IPS DF 19.7 (cell line): Measurements from ENCODE around the gene TSR1.

Source experiments
- DNase-seq: peaks from one replicate; pipeline ENCODE4 v3.0.0-alpha.2; 2013; ENCODE audit warnings: low read depth, low spot score

The TSR1 gene

GRCh38 chr17:2336215-2336851 is at the start of gene TSR1:
Gene TSR1, minus strand, starts transcription at chr17:2336457. Its CDS starts 30 bp downstream, at chr17:2336427.
- DNase-seq = peak; percentile 54

- no peak for DNase-seq
These were observed 49.3 kb upstream of the TSR1 start for GRCh38 chr17:2385240-2386210.

- no peak for DNase-seq
These were observed 48.3 kb upstream of the TSR1 start for GRCh38 chr17:2384439-2385127.

- no peak for DNase-seq
These were observed 47.4 kb upstream of the TSR1 start for GRCh38 chr17:2383628-2384167.

GRCh38 chr17:2380950-2381649 is 44.8 kb upstream of the TSR1 start:
- no peak for DNase-seq

- no peak for DNase-seq
These were observed 44.1 kb upstream of the TSR1 start for GRCh38 chr17:2380226-2380922.

- no peak for DNase-seq
These were observed 43.4 kb upstream of the TSR1 start for GRCh38 chr17:2379489-2380225.

- DNase-seq = no peak
These were observed 42.6 kb upstream of the TSR1 start for GRCh38 chr17:2378905-2379304.

- no peak for DNase-seq
These were observed 41.4 kb upstream of the TSR1 start for GRCh38 chr17:2377659-2378058.

- no peak for DNase-seq
These were observed 39.9 kb upstream of the TSR1 start for GRCh38 chr17:2376107-2376506.

GRCh38 chr17:2375406-2375805 is 39.1 kb upstream of the TSR1 start:
- DNase-seq = no peak

- no peak for DNase-seq
These were observed 38.5 kb upstream of the TSR1 start for GRCh38 chr17:2374549-2375285.

- no peak for DNase-seq
These were observed 36.9 kb upstream of the TSR1 start for GRCh38 chr17:2373179-2373578.

GRCh38 chr17:2372681-2373080 is 36.4 kb upstream of the TSR1 start:
- no peak for DNase-seq

GRCh38 chr17:2372180-2372579 is 35.9 kb upstream of the TSR1 start:
- DNase-seq = no peak

- no peak for DNase-seq
These were observed 35.2 kb upstream of the TSR1 start for GRCh38 chr17:2371183-2372130.

GRCh38 chr17:2370211-2370589 is 33.9 kb upstream of the TSR1 start:
- no peak for DNase-seq

- no peak for DNase-seq
These were observed 33.4 kb upstream of the TSR1 start for GRCh38 chr17:2369551-2370210.
